HG03378 (cell line): ENCODE data around the gene FAM89A.
"Not testable (repeated sequence)": the region's sequence is repeated elsewhere in the genome, so short reads cannot be mapped to it uniquely, and the experiment has no call there.

Experiments used
- ATAC-seq: cut with Tn5 transposase; IDR thresholded peaks from one replicate; pipeline ENCODE4 v1.9.1; 2021; ENCODE audit warnings: mild to moderate bottlenecking, moderate library complexity; ENCODE audit not compliant: unreplicated experiment

The FAM89A gene

GRCh38 chr1:231007535-231007934, 32.5 kb downstream of the FAM89A start:
- not testable (repeated sequence) for ATAC-seq

- no peak for ATAC-seq
Observed at GRCh38 chr1:231001892-231002291, 38.2 kb downstream of the FAM89A start.

GRCh38 chr1:231000639-231001038, 39.4 kb downstream of the FAM89A start:
- no peak for ATAC-seq

- ATAC-seq: no peak
Observed at GRCh38 chr1:231000201-231000600, 39.9 kb downstream of the FAM89A start.

GRCh38 chr1:230994860-230995259, 45.2 kb downstream of the FAM89A start:
- no peak for ATAC-seq

- ATAC-seq: no peak
Observed at GRCh38 chr1:230992100-230992774, 47.8 kb downstream of the FAM89A start.

GRCh38 chr1:230987448-230987847, 52.6 kb downstream of the FAM89A start:
- no peak for ATAC-seq

- ATAC-seq: no peak
Observed at GRCh38 chr1:230986976-230987375, 53.1 kb downstream of the FAM89A start.

GRCh38 chr1:230985711-230986110, 54.3 kb downstream of the FAM89A start:
- no peak for ATAC-seq

- ATAC-seq: not testable (repeated sequence)
Observed at GRCh38 chr1:230984622-230985515, 55.2 kb downstream of the FAM89A start.

GRCh38 chr1:230983811-230984210, 56.2 kb downstream of the FAM89A start:
- no peak for ATAC-seq

- no peak for ATAC-seq
Observed at GRCh38 chr1:230982696-230983095, 57.4 kb downstream of the FAM89A start.

GRCh38 chr1:230979952-230980351, 60.1 kb downstream of the FAM89A start:
- no peak for ATAC-seq

GRCh38 chr1:230979389-230979716, 60.7 kb downstream of the FAM89A start:
- ATAC-seq: no peak

GRCh38 chr1:230978491-230979388, 61.3 kb downstream of the FAM89A start, which contains the start of the genes ARV1 and TTC13:
TSS of gene ARV1 (plus strand) at chr1:230979094. CDS start at chr1:230979106, 12 bp downstream.
TSS of gene TTC13 (minus strand) at chr1:230978861. CDS start at chr1:230978830, 31 bp downstream.
- ATAC-seq: peak; percentile 87

- ATAC-seq: no peak
Observed at GRCh38 chr1:230977761-230978490, 62.1 kb downstream of the FAM89A start.

- ATAC-seq: no peak
Observed at GRCh38 chr1:230976825-230977747, 63.0 kb downstream of the FAM89A start.

- ATAC-seq: no peak
Observed at GRCh38 chr1:230976360-230976759, 63.7 kb downstream of the FAM89A start.

GRCh38 chr1:230975636-230976035, 64.4 kb downstream of the FAM89A start:
- no peak for ATAC-seq
